ENCODE results near the gene ADGRA3.
"Not testable (repeated sequence)": the region's sequence is repeated elsewhere in the genome, so short reads cannot be mapped to it uniquely, and the experiment has no call there.

The ADGRA3 gene

DNA sequence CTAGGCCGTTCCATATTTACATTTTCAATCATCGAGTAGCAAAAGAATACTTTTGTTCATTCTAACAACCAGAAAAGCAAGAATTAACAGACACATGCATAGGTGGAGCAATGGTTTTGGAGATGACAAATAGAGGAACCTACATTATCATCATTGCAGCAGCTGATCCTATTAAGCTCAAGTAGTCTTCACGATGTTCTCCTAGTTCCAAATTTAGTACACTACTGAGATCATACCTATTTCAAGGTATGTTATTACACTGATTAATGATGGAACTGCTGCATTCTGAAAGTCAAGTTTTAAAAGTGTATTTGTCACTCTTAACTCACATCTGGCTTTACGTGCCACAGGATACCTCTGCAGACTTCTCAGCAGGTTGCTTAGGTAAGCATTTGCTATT, 87.4 kb downstream of the ADGRA3 start:
- no peak for DNase-seq

DNA sequence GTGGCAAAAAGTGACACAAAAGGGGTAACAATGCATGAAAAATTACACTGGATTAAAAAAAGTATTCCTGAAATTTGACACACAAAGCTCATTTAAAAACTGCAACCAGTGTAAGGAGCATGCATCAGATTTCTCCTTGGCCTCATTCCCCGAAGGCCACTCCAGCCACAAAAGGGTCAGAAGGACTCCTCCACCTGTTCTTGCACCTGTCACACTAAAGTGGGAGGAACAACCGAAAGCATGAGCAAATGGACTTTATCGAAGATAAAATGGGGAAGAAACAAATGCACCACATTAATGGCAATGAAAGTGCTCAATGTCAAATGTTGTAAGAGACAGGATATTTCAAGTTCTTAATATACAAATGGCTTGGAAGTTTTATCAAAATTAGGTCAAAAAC, 88.2 kb downstream of the ADGRA3 start:
- no peak for DNase-seq

DNA sequence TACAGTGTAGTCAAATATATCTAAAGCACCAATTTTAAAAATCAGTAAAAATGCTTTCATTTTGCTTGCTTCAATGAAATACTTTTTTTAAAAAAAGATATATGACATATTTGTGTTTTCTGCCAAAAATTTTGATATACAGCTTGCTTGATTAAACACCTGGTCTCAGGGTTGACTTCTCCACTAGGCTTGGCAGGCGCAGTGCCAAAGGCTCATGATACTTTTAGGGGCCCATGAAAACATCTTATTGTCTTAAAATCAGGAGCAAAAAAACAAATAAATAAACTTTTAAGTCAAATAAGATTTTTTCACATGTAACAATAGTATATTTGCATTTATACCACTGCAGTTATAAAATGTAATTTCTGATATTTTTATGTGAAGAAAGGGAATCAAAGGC, 95.6 kb downstream of the ADGRA3 start:
- DNase-seq = no peak

DNA sequence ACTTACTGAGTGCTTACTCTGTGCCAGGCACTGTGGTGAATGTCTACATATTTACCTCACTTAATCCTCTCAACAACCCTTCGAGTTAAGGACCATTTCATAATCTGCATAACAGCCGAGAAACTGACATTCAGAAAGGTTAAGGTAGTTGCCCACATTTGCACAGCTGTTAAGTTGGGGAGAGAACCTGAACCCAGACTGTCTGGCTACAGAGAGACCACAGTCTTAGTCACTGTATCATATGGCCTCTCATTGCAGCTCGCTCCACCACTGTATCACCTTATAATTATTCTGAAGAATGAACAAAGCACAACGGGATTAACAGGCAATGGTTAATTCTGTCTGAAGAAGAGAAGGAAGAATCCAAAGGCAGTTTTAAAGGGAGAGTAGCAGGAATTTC, 98.5 kb downstream of the ADGRA3 start:
- DNase-seq = no peak

DNA sequence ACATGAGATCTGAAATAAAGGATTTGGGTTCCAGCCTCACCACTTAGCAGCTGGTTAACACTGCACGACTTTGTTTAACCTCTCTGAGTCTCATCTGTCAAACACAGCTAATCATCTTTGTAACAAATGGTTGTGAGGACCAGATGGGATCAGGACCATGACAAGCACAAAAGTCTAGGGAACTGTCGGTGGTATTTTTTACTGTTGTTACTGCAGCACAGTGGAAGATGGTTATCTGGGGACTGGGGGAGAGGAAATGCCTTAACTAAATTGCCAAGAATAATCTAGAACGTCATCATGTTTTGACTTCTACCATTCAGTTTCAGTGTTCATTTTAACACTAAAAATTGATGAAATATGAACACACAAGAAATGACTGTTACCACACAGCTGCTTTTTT, 99.5 kb downstream of the ADGRA3 start:
- DNase-seq = no peak

DNA sequence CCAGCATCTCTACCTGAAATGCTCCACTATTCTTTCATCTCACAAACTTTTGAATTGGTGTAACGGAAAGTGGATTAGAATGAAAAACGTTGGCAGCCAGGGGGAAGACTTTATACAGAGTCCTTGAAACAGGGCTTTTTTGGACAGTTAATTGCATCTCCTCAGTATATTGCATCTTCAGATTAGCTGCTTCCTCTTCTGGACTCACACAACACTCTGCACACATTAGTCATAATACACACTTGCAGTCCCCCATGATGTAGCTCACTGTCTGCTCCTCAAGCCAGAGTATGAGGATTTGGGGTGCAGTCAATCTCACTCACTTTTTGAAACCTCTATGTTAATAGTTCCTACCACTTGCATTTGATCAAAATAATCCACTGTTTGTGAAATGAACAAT, 101.0 kb downstream of the ADGRA3 start:
- no peak for DNase-seq

DNA sequence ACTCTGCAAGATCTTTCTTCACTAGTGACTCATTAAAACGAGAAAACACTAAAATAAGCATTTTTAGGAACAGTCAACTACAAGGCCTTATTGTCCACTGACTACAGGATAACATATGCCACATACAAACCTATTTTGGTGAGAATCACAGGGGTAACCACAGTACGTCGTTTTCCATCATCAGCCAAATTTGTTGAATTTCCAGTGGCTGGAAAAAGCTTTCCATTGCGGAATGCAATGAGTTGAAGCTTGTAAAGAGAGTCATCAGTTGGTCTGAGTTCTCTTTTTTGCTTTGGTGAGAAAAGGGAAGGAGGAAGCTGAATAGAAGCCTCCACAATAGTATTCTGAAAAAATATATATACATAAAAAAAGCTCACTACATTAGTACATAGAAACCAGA, 102.4 kb downstream of the ADGRA3 start:
- DNase-seq = no peak

DNA sequence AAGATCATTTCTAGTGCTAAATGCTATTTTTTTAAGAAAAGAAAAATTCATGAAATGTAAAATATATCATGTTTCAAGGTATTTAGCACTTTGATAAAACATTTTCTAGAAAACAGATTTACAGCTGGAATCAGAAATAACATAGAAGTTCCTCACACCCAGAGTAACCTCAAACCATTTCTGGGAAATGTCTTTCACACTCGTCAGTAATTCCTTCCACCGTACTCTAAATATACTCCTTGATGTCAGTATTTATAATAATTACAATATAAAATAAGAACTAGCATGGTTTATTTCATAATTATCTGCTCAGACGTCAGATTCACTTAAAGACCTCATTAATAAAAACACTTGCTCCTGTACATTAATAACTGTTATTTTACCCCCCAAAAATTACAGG, 103.9 kb downstream of the ADGRA3 start:
- DNase-seq = no peak

DNA sequence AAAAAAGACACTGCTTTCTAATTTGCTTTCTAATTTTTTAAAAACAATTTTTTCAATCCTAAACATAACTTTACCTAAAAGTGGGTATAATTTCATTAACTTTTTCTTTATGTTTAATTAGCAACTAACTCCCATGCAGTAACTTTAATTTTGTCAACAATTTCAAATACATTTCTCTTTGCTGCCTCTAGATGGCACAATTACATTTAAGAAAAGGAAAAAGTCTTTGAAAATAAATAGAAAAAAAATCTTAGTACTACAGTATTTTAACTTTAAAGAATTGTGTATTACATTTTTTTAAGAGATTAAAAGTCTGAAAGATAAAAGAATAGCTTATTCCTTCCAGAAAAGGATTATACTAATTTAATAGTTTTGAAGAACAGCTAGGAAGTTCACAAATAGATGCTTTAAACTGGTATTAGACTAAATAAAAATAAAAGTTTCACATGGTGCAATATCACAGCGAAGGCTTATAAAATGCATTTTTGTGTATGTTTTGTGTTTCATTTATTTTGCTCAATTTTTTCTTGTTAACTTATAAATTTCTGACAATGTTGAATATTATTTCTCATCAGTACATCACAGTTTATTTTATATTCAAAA, 105.1 kb downstream of the ADGRA3 start:
- no peak for DNase-seq

DNA sequence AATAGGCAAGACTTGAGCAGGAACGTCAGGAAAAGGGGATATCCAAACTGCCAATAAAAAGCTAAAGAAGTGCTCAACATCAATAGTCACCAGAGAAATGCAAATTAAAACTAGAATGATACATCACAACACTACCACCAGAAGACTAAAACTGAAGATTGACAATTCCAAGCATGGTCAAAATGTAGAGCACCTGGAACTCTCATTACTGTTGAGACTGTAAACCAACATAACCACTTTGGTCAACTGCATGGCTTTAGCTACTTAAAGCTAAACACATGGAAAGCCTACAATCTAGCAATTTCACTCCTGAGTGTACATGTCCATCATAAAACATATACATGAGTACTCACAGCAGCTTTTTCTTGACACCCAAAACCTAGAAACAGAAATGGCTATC, 107.4 kb downstream of the ADGRA3 start:
- no peak for DNase-seq

DNA sequence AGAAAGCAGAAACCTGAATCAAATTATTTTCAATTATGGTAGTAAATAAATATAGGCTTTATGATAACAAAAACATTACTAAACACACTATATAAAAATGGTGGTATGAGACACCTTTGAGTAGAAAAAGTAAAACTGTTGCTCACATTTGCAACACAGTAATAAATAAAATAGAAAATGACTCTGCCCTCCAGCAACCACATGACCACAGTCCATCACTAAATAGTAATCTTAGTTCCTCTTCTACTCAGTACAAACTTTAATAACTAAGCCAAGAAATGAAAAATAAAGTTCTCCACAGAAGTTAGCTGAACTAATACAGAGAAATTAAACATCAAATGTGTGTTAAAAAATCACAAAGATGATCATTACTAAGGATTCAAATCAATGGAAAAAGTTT, 108.5 kb downstream of the ADGRA3 start:
- DNase-seq = no peak

DNA sequence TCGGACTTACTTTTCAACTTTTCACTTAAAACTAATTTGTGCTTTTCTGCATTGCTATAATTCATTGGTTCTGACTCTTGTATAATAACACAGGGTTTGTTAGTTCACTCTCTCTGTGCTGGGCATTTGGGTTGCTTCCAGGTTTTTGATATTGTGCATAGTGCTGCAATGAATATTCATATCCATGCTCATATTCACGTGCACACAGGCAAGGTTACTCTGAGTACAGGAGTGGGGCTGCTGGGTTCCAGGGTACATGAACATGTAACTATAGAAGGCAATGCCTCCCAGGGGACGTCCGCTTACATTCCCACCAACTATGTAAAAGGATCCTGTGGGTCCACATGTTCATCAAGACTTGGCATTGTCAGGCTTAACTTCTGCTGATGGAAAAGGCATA, 117.2 kb downstream of the ADGRA3 start:
- no peak for DNase-seq

DNA sequence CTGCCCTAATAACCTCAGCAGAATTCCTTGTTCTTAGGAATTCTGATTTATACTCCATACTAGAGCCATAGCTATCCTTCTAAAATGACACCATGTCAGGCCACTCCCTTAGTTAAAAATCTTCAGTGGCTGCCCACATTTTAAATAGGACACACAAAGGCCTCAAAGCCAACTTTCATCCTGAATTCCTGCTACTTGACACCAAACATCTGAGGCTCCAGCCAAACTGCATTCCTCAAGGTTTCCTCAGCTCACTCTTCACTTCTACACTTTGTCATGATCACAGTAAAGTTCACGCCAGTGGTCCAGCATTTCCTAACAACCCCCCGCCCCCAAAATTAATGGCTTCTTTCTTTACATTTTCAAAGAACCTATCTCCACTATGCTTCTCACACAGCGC, 124.3 kb downstream of the ADGRA3 start:
- DNase-seq = no peak

DNA sequence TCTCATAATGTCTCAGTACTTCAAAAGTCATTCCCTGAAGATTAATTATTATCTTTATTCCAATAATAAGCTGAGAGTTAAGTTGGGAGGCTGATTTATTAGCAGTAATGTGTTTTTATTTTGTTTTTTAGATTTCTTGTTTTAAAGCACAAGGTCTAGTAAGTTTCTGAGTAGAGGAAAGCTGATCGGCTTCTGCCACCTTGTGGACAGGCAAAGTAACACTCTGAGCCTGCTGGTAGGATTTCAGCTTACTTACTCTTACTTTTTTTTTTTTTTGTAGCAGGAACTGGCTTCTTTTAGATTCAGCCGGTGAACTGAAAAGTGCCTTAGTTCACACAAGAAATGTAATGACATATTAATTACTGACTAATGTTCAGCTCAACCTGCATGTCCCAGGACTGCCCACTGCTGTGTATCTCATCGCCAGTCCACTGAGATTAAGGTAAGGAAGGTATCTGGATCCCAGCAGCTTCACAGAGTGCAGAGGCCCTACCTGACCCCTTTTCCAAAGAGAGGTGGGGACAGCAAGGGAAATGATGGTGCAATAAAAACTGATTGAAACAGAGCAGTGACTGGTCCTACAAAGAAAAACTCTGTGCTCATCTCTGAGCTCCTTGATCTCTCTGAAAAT, 126.5 kb downstream of the ADGRA3 start:
- no peak for DNase-seq

DNA sequence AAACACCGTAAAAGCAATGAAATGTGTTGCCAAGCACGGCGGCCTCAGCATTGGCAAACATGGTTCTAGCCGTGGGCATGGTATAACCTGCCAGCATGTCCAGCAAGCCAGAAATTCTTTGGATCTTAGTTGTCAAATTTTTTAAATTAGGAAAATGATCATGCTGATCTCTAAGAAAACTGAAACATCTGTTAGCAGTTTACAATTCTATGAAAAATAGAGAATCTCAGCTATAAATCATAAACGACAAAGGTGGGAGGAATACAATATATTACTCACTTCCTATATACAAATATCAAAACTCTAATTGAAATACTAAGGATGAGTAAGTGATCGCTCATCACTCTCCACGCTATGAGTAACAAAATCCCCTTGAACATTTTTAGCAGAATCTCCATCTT, 130.3 kb downstream of the ADGRA3 start:
- DNase-seq = no peak

DNA sequence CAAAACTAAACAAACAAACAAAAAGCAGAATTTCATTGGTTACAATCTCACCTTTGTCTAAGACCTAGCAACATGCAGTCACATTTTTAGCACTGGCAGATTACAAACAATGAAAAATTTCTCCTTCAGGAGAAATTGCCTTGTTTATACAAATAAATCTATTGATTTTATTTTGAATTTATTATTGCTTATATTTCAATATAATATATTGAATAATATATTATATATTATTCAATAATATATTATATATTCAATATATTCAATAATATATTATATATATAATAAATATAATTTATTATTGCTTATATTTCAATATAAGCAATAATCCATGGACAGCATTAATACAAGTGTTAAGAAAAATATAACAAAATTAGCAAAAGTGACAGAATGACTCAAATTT, 131.7 kb downstream of the ADGRA3 start:
- no peak for DNase-seq

DNA sequence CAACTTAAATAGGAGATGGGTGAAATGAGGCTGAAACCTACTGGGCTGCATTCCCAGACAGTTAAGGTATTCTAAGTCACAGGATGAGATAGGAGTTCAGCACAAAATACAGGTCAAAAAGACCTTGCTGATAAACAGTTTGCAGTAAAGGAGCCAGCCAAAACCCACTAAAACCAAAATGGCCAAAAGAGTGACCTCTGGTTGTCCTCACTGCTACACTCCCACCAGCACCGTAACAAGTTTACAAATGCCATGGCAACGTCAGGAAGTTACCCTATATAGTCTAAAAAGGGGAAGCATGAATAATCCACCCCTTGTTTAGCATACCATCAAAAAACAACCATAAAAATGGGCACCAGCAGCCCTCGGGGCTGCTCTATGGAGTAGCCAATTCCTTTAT, 133.7 kb downstream of the ADGRA3 start:
- not testable (repeated sequence) for DNase-seq

DNA sequence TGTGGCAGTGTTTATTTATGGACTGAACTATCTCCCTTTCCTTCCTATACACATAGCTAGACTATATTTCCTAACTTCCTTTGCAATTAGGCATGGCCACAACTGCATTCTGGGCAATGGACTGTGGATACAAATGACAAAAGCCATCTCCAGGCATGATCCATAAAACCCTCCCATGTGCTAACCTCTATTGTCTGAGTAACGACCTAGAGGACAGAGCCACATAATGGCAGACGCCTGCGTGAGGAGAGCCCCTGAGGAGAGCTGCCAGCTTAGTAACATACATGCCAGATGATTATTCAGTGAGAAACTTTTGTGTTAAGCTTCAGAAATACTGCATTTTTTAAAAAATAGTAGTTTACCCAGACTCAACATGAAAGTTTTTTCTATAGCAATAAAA, 142.9 kb downstream of the ADGRA3 start:
- no peak for DNase-seq

DNA sequence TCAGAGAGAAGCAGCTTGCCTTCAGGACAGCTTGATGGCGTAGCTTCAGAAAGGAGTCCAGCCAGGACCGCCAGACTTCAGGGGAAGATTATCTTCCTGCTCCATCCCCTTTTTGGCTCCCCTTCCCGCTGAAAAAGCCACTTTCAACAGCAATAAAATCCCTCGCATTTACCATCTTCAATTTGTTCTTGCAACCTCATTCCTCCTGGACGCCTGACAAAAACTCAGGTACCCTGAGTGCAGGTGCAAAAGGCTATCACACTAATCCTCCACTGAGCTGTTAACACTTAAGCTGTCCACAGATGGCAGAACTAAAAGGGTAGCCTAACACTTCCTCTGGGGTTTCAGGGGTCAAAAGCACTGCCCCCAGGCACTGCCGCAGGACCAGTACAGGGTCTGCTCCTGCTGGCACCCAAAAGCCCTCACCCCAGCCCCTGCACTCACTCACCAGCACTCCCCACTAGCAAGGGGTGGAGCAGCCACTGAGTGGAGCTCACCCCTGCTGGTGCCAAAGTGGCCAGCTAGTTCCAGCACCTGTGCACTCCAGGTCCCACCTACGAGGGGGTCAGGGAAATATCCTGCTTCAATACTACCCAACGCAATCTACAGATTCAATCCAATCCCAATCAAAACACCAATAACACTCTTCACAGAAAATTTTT, 145.8 kb downstream of the ADGRA3 start:
- no peak for DNase-seq

DNA sequence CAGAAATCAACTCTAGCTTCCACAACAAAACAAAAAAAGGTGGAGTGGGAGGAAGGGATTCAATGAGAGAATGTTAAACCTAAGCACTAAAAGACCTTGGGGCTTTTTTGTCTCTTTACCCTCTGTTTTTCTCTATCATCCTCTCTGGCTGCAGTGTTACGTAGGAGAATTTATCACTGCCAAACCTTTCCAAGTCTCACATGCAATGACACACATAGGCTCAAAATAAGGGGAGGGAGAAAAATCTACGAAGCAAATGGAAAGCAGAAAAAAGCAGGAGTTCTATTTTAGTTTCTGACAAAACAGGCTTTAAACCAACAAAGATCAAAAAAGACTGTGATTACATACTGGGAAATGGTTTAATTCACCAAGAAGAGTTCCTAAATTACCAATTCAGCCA, 152.1 kb downstream of the ADGRA3 start:
- DNase-seq = no peak

DNA sequence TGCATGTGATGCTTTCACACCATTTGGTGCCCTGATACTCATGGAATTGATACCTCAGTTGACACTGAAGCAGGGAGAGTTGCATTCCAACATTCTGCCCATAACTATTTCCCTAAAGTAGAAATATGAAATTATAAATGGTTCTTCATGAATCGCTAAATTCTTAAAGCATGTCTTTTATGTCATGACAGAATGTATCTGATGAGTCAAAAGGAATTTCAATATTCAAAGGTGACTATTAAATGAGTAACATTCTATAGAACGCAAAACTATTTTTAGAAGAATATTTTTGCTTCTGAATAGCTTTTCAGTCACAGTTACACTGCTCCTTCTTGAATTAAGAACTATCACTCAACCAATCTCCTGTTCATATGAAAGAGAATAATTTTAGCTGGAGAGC, 152.8 kb downstream of the ADGRA3 start:
- no peak for DNase-seq

DNA sequence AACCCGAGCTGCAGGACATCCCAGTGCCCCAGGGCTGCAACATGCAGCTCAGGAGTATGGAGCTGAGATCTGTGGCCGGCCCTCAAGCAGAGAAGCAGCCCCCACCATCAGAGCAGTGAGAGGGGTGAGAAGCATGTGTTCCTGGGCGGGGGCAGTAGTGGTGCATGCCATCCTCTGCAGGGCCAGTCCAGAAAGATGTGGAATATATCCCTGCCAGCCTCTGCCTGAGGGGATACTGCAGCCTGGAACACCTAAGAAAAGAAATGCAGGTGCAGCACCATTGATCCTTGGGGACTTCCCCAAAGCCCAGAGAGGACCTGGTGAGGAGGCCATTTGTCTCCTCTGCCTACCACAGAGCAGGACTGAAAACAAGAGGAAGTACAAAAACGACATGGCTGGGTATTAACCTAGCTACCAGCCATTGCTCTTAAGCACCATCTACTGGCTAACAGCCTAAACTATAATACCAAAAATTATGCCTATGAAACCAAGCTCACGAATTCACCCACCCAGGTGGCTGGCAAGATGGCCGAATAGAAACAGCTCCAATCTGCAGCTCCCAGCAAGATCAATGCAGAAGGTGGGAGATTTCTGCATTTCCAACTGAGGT, 158.8 kb downstream of the ADGRA3 start:
- DNase-seq = no peak

DNA sequence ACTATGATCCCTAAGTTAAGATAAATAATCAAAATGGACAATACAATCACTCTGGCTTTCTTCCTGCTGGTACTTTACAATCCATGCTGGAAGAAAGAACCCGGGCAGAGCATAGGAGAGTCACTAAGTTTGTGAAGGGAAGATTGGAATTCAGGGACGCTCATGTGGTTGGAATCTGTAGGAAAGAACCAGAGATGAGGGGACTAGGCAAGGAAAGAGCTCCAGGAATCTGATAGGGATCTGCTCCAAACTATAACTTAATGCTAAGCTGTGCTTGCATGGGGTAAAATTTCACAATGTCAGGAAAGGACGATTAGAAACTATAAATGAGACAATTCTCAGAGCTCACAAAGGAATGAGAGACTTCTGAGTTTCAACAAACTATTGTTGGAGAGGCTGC, 167.5 kb downstream of the ADGRA3 start:
- DNase-seq = no peak

DNA sequence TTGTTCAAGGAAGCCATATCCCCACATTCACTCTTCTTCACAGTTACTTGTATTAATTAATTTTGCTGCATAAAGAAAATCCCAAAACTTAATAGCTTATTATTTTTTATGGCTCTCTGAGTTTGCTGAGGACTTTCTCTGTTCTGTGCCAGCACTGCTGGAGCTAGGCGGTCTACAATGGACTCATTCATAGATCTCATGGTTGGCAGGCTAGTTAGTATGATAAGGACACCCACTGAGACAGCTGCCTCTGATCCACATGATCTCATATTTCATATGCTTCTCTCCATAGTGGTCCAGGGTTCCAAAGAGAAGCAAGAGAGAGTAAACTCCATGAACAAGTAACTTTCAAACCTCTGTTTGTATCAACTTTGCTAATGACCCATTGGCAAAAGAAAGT, 170.2 kb downstream of the ADGRA3 start:
- DNase-seq = no peak

Data from activated gamma-delta T cell (primary cell).